ENCODE results near the gene GNPTAB.
A peak's percentile ranks its signal among the peaks of the same experiment; 100 is the strongest.

Gene GNPTAB

DNA sequence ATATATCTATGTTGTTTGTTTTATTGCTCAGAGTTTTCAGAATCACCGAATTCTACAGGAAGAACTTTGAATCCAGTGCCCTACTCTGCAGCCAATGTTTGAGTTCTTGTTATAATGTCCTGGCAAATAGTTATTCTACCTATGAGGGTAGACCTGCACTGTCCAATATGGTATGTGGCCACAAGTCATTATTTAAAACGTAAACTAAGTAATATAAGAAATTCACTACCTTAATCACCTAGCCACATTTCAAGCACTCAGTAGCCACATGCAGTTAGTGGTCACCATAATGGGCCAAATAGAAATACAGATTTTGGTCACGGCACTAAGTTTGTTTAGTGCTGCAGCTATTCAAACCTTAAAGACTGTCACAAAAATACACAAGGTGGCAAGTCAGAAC is 26.4 kb downstream of the GNPTAB start:
- no peak for DNase-seq (ENCODE audit: low read depth)

DNA sequence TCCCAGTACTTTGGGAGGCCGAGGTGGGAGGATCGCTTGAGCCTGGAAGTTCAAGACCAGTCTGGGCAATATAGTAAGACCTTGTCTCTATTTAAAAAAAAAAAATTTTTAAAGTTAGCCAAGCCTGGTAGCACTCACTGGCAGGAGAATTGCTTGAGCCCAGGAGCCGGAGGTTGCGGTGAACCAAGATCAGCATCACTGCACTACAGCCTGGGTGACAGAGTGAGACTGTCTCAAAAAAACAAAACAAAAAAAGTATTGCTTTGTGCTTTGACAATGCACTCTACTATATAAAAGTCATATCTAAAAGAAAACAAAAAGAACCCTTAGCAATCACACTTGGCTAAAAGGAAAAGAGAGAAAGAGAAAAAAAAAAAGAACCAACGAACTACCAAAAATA is 26.8 kb downstream of the GNPTAB start:
- DNase-seq (ENCODE audit: low read depth) = no peak

DNA sequence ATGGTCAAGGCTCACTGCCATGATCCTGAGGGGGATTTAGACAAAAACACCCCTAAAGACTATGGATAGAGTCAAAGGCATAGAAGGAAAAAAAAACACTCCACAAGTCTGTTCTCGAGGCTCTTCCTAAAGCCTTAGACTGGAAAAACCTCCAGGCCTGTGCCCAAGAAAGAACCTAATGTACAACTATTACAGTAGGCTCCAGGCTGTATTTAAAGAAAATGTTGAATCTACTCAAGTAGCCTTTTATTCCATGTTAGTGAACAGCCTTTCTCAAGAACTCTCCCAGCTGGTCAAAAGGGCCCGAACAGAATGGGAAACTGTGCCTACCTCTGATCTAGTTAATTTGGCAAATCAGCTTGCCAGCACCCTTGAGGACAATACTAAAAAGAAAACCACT is 28.3 kb downstream of the GNPTAB start:
- DNase-seq (ENCODE audit: low read depth) = no peak

DNA sequence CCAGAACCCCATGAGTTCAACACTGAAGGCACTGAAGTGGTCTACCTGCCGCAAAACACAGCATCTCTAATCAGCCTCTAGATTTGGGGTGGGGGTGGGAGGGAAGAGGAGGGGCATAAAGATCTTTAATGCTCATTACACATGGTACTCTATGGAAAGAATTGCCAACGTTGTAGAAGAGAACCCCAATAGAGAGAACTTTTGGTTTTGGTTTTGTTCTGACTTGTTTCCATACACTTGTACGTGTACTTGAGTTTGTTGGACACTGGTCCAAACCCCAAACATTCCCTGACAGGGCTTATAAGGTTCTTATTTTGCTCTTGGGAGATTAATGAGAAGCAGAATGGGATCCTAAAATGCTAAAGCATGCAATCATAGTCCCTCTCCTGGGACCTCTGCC is 31.0 kb downstream of the GNPTAB start:
- DNase-seq (ENCODE audit: low read depth) = no peak

DNA sequence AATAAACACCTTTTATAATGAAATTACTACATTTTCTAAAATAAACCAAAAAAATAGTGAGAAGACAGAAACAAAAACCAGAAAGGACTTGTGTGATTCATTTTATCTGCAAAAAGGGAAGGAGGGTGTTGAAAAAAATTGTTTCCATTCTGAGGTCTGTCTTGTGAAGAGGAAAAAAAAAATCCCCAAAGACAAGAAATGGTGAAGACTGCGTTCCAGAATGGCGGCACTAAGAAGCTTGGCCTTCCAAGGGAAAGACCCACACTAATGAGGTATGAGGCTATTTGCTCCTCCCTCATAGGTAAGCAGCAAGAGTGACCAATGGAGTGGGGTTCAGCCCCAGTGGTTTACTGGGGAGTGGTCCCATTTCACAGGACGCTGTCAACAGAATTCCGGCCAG is 35.0 kb downstream of the GNPTAB start:
- no peak for DNase-seq (ENCODE audit: low read depth)

DNA sequence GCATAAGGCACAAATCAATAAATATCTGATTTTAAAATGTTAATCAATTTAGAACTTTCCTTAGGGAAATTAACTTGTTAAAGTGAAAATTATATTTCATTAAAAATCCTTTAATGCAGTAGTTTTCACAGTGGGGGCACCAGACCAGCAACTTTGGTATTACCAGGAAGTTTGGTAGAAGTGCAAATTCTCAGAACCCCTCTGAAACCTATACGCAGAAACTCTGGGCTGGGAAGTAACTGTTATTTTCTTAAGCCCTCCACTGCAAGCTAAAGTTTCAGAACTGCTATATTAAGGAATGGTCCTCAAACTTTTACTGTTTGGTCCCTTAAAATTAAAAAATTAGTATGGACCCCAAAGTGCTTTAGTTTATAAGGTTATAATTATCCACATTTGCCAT is 35.7 kb downstream of the GNPTAB start:
- DNase-seq (ENCODE audit: low read depth) = no peak

DNA sequence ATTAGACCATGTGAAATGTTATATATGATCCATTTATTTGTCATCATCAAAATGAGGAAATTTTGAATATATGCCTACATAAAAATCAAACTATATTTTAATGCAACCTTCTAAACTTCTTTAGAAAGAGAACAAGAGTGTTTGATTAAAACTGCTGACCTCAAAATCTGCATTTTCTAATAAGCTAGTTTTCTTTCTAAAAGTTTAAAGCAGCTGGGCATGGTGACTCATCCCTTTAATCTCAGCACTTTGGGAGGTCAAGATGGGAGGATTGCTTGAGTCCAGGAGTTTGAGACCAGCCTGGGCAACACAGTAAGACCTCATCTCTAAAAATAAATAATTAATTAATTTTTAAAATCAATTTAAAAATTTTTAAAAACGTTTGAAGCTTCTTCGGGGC is 36.2 kb downstream of the GNPTAB start:
- no peak for DNase-seq (ENCODE audit: low read depth)

DNA sequence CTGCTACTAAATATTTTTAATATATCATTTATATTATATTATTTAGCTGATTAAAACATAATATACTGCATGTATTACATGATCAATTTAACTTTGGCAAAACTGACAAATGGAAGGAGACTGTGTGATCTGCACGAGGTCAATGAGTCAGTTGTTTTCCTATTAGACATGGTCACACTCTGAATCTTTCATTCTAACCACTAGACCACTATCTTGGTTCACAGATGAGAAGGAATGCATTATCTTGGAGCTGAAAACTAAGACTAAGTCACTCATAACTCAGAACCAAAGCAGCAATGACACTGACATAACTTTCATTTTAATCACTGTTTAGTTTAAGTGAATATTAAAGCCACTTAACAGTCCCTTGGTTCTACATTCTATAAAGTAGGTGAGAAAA is 37.4 kb downstream of the GNPTAB start:
- DNase-seq (ENCODE audit: low read depth) = no peak

DNA sequence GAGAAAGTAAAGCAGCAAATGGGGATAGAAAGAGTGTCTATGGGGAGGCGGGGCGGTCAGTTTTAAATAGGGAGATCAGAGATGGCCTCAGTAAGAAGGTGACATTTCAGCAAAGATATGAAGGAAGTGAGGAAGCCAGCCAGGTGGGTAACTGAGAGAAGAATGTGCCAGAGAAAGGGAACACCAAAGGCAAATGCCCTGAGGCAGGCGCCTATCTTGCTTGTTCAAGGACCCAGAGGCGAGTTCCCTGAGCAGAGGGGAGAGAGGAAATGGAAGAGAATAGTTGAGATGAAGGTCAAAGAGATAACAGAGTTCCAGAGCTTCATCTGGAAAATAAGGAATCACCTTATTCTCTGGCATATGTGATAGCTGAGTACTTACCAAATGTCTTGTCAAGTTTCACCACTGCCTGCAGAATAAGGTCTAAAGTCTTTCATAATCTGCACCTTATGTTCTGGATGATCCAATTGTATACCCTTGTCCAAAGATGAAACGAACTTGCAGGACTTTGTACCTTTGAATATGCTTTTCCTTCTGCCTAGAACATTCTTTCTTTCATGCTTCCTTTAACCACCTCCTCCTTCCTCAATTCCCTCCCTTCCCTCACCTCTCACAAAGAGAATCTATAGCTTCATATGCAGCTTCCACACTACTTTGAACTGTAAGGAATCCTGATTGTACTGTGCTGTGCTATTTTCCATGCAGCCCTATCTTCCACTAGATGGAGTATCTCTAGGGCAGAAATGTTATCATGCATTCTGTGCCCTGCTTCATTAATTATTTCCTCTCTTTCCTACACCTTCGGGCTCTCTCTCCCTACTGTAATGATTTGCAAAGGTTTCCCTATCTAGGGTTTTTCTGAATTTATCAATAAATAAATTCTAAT is 38.5 kb downstream of the GNPTAB start:
- no peak for DNase-seq (ENCODE audit: low read depth)

DNA sequence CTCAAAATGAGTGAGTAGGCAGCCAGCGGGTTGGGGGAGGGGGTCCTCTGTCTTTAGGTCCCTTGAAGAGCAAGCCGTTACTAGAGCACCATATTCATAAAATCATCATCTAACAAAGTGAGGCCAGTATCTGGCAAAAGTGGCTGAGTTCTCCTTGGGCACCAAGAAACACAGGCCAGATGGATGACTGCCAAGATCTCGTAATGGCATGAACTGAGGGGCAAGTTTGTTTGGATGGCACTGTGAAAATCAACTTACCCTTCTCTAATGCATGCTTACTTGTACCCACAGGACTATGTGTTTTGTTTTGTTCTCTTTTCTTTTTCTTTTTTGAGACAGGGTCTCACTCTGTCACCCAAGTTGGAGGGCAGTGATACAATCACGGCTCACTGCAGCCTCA is 41.6 kb downstream of the GNPTAB start:
- DNase-seq (ENCODE audit: low read depth) = no peak

DNA sequence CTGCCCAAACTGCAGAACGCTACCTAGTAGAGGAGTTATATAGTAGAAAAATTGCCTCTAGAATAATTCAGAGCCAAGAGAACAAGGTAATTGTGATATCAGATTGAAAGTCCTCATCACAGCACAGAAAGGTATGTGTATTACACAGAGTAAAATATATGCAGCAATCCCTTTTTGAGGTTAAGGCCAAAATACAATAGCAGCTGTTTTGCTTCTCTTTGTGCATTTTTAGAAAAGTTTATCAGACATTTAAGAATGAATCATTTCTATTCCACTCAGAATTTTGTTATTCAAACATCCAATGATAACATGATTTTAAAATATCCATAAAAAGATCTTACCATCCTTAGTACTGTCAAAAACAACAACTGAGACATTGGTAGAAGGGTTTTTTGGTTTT is 45.1 kb downstream of the GNPTAB start:
- no peak for DNase-seq (ENCODE audit: low read depth)

DNA sequence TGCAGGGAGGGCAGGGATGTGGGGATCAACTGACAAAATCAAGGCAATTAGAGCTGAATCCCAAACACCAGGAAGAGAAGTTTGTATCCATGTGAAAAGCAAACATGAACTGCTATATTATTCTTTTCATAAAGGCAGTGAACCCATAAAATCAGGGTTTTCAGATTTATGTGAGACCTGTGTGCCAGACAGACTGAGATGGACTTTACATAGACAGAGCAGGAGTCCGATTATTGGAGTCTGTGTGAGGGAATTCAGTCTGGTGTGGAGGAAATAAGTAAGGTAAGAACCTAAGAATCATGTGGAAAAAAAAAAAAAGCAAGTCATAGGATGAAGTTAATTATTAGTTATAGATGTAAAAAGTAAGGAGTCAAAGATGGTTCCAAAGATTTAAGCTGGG is 46.4 kb downstream of the GNPTAB start:
- no peak for DNase-seq (ENCODE audit: low read depth)

DNA sequence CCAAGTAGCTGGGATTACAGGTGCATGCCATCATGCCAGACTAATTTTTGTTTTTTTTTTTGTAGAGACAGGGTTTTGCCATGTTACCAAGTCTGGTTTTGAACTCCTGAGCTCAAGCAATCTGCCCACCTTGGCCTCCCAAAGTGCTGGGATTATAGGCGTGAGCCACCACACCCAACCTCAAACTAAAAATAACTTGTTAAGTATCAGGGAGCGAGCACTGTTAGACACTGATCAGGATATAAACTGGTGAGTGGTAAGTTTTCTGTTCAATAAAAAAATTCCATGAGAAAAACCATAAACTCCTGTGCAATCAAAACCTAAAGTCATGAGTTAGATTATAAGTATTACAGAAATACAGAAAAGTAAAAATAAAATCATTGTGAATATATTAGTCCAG is 46.9 kb downstream of the GNPTAB start:
- DNase-seq (ENCODE audit: low read depth) = no peak

DNA sequence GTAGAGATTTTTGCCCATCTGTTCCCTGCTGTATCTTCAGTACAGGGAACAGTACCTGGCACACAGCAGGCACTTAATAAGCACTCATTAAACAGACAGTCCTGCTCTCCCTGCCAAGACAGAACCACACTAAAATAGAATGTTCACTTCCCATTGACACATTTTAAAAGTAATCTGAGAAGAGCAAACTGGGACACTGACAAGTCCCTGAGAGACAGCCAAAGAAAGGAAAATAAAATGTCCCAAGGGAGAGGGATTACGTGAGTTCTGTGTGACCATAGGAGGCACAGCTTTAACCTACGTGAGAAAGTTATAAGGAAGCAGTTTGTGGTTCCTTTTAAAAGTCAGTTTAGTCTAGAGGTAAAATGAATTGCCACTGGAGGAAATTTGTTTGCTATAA is 47.6 kb downstream of the GNPTAB start:
- no peak for DNase-seq (ENCODE audit: low read depth)

DNA sequence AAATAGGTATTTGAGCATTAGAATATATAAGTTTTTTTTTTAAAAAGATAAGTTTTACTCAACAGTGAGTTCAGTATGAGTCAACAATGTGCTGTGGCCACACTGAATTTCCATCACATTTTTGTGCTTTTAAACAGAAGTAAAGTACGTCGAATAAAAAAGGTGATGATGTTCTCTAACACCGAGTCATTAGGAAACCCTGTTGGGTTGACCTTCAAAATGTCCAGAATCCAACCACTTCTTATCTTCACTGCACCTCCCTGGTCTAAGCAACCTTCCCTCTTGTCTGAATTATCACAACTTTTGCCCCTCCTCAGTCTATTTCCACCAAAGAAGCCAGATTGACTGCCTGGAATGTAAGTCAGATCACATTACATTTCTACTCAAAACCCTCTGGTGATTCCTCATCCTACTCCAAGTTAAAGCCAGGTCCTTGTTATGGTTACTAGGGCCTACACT is 48.5 kb downstream of the GNPTAB start:
- no peak for DNase-seq (ENCODE audit: low read depth)

DNA sequence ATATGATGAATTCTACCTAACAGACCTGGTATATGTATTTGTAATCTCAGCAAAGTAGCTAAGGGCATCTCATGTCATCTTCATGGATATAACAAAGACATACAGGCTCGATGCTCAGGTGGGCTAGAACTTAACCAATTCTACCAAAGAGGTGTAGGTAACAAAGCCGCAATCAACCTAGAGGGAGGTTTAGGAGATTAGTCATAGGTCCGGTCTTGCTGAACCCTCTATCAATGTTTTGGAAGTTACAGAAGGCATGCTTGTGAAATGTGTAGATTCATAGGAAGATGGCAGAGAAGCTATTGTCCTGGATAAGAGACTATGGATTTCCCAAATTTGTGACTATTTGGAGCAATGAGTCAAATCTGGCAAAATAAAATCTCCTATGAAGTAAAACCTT is 48.9 kb downstream of the GNPTAB start:
- DNase-seq (ENCODE audit: low read depth) = no peak

DNA sequence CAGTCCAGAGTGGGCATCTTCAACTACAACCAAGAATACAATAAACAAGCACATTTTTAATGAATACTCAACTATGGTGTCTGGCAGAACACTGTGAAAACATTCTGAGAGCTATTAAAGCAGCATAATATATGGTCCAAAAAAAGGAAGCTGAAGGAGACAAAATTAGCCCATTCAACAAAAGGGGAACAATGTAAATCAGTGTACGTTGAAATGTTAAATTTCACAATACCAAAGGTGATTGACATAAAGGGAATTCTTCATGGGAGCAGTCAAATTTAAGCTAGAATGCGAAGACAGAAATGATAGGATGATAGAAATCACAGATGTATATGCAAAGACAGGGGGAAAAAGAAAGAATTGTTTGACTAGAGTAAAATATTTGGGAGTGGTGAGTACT is 50.2 kb downstream of the GNPTAB start:
- DNase-seq (ENCODE audit: low read depth) = no peak

DNA sequence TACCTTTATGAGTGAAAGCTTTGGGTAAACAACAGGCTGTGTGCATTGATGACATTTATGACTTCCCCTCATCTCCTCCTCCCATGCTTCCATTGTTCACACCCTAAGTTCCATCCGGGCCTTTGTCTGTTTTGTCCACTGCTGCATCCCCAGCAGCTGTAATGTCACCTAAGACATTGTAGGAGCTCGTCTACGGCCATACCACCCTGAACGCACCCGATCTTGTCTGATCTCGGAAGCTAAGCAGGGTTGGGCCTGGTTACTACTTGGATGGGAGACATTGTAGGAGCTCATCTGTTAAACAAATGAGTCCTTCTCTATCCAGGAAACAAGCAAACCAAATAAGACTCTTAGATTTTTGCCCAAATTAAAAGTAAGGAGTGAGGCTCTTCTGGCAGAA is 51.1 kb downstream of the GNPTAB start:
- no peak for DNase-seq (ENCODE audit: low read depth)

DNA sequence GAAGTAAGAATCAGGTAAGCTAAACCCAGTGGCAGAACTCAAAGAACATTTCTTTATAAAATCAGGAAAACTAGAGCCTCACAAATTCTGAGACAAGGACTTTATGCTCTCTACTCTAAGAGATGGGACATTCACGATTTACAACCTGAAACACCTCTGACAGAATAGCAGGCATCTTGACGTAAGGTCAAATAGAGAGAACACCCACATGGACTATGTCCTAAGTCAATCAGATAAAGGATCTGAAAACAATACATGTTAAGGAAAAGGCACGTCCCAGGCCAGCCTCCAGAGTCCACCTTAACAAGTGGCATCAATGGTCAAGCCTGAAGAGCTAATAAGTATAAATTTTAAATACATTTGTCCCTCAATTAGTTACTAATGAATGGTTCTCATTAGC is 51.6 kb downstream of the GNPTAB start:
- no peak for DNase-seq (ENCODE audit: low read depth)

DNA sequence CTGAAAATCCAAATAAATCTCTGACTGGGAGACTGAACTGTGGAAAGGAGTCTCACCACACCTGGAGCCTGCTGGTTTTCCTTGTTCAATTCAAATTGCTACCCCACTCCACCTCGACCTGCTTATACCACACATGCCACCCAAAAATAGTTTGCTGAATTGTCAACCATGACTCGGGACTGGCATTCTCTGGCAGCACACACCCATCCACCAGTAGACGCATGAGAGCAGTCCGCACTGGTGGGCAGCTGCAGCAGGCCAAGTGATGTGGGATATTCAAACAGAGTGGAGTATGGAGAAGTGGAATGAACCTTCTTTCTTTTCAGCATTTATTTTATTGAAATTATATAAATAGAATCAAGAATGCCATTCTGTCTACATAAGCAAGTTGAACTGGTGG is 52.8 kb downstream of the GNPTAB start:
- DNase-seq (ENCODE audit: low read depth) = no peak

DNA sequence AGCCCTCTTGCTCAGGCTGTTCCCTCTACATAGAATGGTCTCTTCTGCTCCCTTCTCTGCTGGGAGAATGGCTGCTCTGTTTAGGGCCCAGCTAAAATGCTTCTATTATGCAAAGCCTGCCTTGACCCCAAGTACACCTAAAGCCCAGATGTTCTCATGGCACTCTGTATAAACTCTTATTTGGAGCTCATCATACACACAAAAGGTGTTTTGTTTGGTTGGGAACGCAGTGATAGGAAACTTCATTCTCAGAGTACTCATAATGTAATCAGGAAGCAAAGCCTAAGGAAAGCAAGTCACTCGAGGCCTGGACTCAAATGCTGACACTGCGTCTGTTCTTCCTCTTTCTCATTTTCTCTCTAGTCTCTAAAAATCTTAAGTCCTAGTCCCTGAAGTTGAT is 53.3 kb downstream of the GNPTAB start:
- no peak for DNase-seq (ENCODE audit: low read depth)

DNA sequence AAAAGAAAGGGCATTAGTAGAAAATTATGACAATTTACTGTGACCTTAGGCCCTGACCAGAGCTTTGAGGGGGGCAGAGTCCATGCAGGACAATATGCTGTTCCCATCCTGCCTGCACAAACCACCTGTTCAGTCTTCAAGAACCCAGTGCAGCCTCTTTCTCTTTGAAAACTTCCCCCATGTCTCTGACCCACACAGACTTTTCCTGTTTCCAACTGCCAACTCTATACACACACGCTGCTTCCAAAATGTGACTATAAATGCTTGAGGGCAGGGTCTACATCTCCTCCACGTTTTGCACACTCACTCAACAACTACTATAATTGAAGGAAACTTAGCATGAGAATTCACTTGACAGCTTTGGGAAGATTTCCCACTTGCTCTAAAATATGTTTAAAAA is 54.9 kb downstream of the GNPTAB start:
- no peak for DNase-seq (ENCODE audit: low read depth)

DNA sequence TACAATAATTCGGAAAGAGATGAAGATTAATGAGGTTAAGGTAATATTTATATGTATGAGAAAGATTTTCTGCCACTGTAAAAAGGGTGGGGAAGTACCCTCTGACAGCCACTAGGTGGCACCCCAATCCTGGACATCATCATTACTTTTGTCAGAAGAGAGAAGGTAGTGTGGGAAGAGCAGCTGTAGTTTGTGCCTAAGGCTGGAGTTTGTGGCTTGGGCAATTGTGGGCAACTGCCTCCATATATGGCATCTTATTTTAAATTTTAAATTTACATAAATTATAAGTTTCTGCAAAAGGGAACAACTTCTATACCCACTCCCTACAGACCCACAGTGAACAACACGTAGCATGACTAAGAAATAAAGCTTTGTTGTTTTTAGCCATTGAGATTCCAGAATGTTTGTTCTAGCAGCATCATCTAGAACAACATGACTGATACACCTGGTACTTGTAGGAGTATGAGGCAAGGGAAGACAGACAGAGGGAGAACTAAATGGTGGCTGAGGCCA is 57.1 kb downstream of the GNPTAB start:
- peak; percentile 53 for DNase-seq (ENCODE audit: low read depth)
